Measurements from ENCODE around the gene TINCR. TPM values are rescaled to one million over a fixed set of nuclear protein-coding genes. Genes with fewer than 3 reads are reported as not detected.
"Not testable (repeated sequence)": the region's sequence is repeated elsewhere in the genome, so short reads cannot be mapped to it uniquely, and the experiment has no call there.

The TINCR gene
- total RNA-seq, 4 donors from 2014 or later = 250 to 282 (median 259) TPM

- TF ChIP-seq POLR2A (IDR thresholded peaks at IDR 0.05) = no peak
- no peak for TF ChIP-seq CTCF (IDR thresholded peaks at IDR 0.05)
- intact Hi-C loops (cut with DNase I; ENCODE audit: low total_unique reads) = no loop called here
- no peak overlapping the region for H3K4me3 ChIP-seq (ENCODE audit: low read depth, poor library complexity, severe bottlenecking)
- WGBS, 2 donors = 78% methylated on average over 7 of the region's 7 CpGs
- DNase-seq (ENCODE audit: low spot score in 2 of 2) = no peak
Measured at GRCh38 chr19:5541456-5541855, 26.3 kb downstream of the TINCR start.

- whole genome bisulfite sequencing, 2 donors = 88 to 89% methylated on average over 10 of the region's 10 CpGs
- intact Hi-C loops (cut with DNase I; ENCODE audit: low total_unique reads) = no loop called here
- no peak for DNase-seq (ENCODE audit: low spot score in 2 of 2)
- H3K4me3 ChIP-seq (ENCODE audit: low read depth, poor library complexity, severe bottlenecking) = no peak overlapping the region
- TF ChIP-seq CTCF (IDR thresholded peaks at IDR 0.05) (no peak), POLR2A (IDR thresholded peaks at IDR 0.05) (no peak)
Measured at GRCh38 chr19:5540208-5540607, 27.5 kb downstream of the TINCR start.

GRCh38 chr19:5537870-5538269 lies 29.9 kb downstream of the TINCR start:
- DNase-seq (ENCODE audit: low spot score in 2 of 2) = no peak
- no peak for TF ChIP-seq POLR2A (IDR thresholded peaks at IDR 0.05)
- no peak for TF ChIP-seq CTCF (IDR thresholded peaks at IDR 0.05)
- WGBS, 2 donors = 72 to 73% methylated on average over 12 of the region's 12 CpGs
- H3K4me3 ChIP-seq (ENCODE audit: low read depth, poor library complexity, severe bottlenecking) = no peak overlapping the region
- intact Hi-C loops (cut with DNase I; ENCODE audit: low total_unique reads) = no loop called here

GRCh38 chr19:5536982-5537579 lies 30.7 kb downstream of the TINCR start:
- WGBS, 2 donors = 31 to 32% methylated on average over 12 of the region's 12 CpGs
- intact Hi-C loops (cut with DNase I; ENCODE audit: low total_unique reads); DNase-seq (ENCODE audit: low spot score in 2 of 2); H3K4me3 ChIP-seq (ENCODE audit: low read depth, poor library complexity, severe bottlenecking): not testable (repeated sequence)

- no peak for TF ChIP-seq POLR2A (IDR thresholded peaks at IDR 0.05)
- TF ChIP-seq CTCF (IDR thresholded peaks at IDR 0.05) = no peak
- DNase-seq (ENCODE audit: low spot score in 2 of 2) = no peak
- H3K4me3 ChIP-seq (ENCODE audit: low read depth, poor library complexity, severe bottlenecking) = no peak overlapping the region
- intact Hi-C loops (cut with DNase I; ENCODE audit: low total_unique reads) = no loop called here
- 6 to 9% methylated on average over 20 to 31 of the region's 38 CpGs for WGBS, 2 donors
Measured at GRCh38 chr19:5536337-5536894, 31.3 kb downstream of the TINCR start.

- H3K4me3 ChIP-seq (ENCODE audit: low read depth, poor library complexity, severe bottlenecking) = no peak overlapping the region
- no peak for DNase-seq (ENCODE audit: low spot score in 2 of 2)
- TF ChIP-seq POLR2A (IDR thresholded peaks at IDR 0.05) = no peak
- no peak for TF ChIP-seq CTCF (IDR thresholded peaks at IDR 0.05)
- intact Hi-C loops (cut with DNase I; ENCODE audit: low total_unique reads) = no loop called here
- WGBS, 2 donors = 75 to 82% methylated on average over 9 of the region's 9 CpGs
Measured at GRCh38 chr19:5534787-5535586, 32.8 kb downstream of the TINCR start.

Measured in lower leg skin (tissue), 4 donors.